Measurements from ENCODE around the gene DHRSX. TPM values are rescaled to one million over a fixed set of nuclear protein-coding genes. Genes with fewer than 3 reads are reported as not detected.

Gene DHRSX
- total and polyA plus RNA-seq, 2 donors (not counting 3 experiments of a cell fraction or from before 2014, with no cell fraction given) = 27.1 to 37.7 TPM

DNA sequence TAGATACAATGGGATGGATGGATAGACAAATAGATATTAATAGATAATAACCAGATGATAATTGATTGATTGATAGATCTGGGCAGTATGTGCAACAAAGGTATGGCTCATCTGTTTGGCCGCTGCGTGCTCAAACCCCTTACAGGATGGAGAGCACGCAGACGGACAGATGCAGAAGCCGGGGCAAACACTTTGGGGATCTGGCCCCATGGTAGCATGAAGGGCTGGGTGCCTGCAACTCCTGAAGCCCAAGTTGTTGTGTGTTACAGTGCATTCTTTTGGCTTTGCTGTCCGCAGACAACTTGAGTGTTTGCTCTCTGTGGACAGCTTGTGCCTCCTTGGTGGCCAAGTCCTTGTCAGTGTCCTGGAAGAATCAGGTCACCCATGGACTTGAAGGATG lies 10.6 kb upstream of the DHRSX start:
- intact Hi-C loops (cut with micrococcal nuclease) = no loop called here
- H3K27me3 ChIP-seq (ENCODE audit: control insufficient read depth in 2 of 2, insufficient read depth in 2 of 2, low read length in 2 of 2) = no peaks in the 10 kb centered on the region
- no peaks in the 10 kb centered on the region for H3K9me3 ChIP-seq (replicated peaks; ENCODE audit: control insufficient read depth, insufficient read depth, low read length)
- H3K79me2 ChIP-seq (ENCODE audit: control insufficient read depth, insufficient read depth, low read length) = no peaks in the 10 kb centered on the region
- BruUV-seq (replicated peaks) = no TSS peak
- no peak overlapping the region for H3K9ac ChIP-seq (replicated peaks; ENCODE audit: extremely low read depth, insufficient read depth, low read length)
- ChIA-PET CTCF (no interaction called here), POLR2A (no interaction called here)
- dilution Hi-C loops (cut with MboI; ENCODE audit: extremely low pct_ligation_motif_present, low sequenced_read_pairs) = no loop called here
- no peak overlapping the region for H2AFZ ChIP-seq (ENCODE audit: low read depth, low read length)
- no peak overlapping the region for H3K27ac ChIP-seq (ENCODE audit: insufficient read depth, low read depth, low read length)
- H3K9me1 ChIP-seq (replicated peaks; ENCODE audit: control insufficient read depth, extremely low read depth, insufficient read depth, low read length) = no peaks in the 10 kb centered on the region
- H4K20me1 ChIP-seq (replicated peaks; ENCODE audit: control insufficient read depth, extremely low read depth, insufficient read depth, low read length) = no peaks in the 10 kb centered on the region
- H3K4me3 ChIP-seq (replicated peaks in 1 of 3; ENCODE audit: insufficient read depth in 1 of 3, low read depth in 1 of 3, low read length in 3 of 3) = no peak overlapping the region
- FAIRE-seq (no peak), DNase-seq (ENCODE audit: low read depth, low spot score) (no peak)
- H3K4me1 ChIP-seq (ENCODE audit: control insufficient read depth, extremely low read depth, insufficient read depth, low read length) = no peaks in the 10 kb centered on the region
- TF ChIP-seq POLR2A (IDR thresholded peaks at IDR 0.05; ENCODE audit: low read depth, low read length) (no peak), FOS (IDR thresholded peaks at IDR 0.05; ENCODE audit: borderline replicate concordance, insufficient read depth, low read length) (no peak), GATA2 (IDR thresholded peaks at IDR 0.05; ENCODE audit: insufficient read depth, insufficient read length, low read depth, low read length) (no peak), EZH2 (IDR thresholded peaks at IDR 0.05; ENCODE audit: borderline replicate concordance, low read depth, low read length, severe bottlenecking) (no peak), MYC (IDR thresholded peaks at IDR 0.05; ENCODE audit: low read depth, low read length) (no peak), JUN (IDR thresholded peaks at IDR 0.05; ENCODE audit: borderline replicate concordance, insufficient read depth, insufficient read length, low read depth) (no peak), POLR2AphosphoS5 (IDR thresholded peaks at IDR 0.05; ENCODE audit: insufficient read depth, low read depth, low read length) (no peak)
- TF ChIP-seq, protein P1, sequence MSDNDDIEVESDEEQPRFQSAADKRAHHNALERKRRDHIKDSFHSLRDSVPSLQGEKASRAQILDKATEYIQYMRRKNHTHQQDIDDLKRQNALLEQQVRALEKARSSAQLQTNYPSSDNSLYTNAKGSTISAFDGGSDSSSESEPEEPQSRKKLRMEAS (IDR thresholded peaks at IDR 0.05; ENCODE audit: insufficient read depth, insufficient read length) = no peak
- TF ChIP-seq, protein P2, sequence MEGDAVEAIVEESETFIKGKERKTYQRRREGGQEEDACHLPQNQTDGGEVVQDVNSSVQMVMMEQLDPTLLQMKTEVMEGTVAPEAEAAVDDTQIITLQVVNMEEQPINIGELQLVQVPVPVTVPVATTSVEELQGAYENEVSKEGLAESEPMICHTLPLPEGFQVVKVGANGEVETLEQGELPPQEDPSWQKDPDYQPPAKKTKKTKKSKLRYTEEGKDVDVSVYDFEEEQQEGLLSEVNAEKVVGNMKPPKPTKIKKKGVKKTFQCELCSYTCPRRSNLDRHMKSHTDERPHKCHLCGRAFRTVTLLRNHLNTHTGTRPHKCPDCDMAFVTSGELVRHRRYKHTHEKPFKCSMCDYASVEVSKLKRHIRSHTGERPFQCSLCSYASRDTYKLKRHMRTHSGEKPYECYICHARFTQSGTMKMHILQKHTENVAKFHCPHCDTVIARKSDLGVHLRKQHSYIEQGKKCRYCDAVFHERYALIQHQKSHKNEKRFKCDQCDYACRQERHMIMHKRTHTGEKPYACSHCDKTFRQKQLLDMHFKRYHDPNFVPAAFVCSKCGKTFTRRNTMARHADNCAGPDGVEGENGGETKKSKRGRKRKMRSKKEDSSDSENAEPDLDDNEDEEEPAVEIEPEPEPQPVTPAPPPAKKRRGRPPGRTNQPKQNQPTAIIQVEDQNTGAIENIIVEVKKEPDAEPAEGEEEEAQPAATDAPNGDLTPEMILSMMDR (IDR thresholded peaks at IDR 0.05; ENCODE audit: extremely low read depth in 1 of 2, insufficient read depth in 1 of 2, low read depth in 1 of 2, low read length in 2 of 2) = no peak
- H3K36me3 ChIP-seq (ENCODE audit: control insufficient read depth in 2 of 2, extremely low read depth in 1 of 2, insufficient read depth in 2 of 2, low read length in 2 of 2) = no peaks in the 10 kb centered on the region
- H3K4me2 ChIP-seq (ENCODE audit: insufficient read depth, low read length) = no peak overlapping the region

Data from endothelial cell of umbilical vein (primary cell).